Neural progenitor cell (in vitro differentiated cells): ENCODE data around the gene ARSK. TPM values are rescaled to one million over a fixed set of nuclear protein-coding genes. Genes with fewer than 3 reads are reported as not detected.

Source experiments
- DNase-seq: peaks from one replicate; pipeline ENCODE4 v3.0.0-alpha.2; 2016; ENCODE audit warnings: low spot score
- H2AFZ ChIP-seq: fragments of 200-600 bp; sonication (generic); replicated peaks from 2 replicates; pipeline ENCODE4 v1.6.1; 2016; ENCODE audit warnings: antibody characterized with exemption
- H3F3A ChIP-seq: fragments of 200-600 bp; sonication (generic); 2 replicates; pipeline ENCODE4 v1.6.1; 2016; ENCODE audit warnings: antibody characterized with exemption, low read depth
- H3K27ac ChIP-seq: fragments of 200-600 bp; sonication (generic); 2 replicates; pipeline ENCODE4 v1.5.1; 2016; ENCODE audit warnings: mild to moderate bottlenecking
- H3K27me3 ChIP-seq: fragments of 200-600 bp; sonication (generic); 2 replicates; pipeline ENCODE4 v1.6.1; 2016; ENCODE audit warnings: mild to moderate bottlenecking, moderate library complexity
- H3K36me3 ChIP-seq: fragments of 200-600 bp; sonication (generic); 2 replicates; pipeline ENCODE4 v1.5.1; 2016
- H3K4me1 ChIP-seq: fragments of 200-600 bp; sonication (generic); 2 replicates; pipeline ENCODE4 v1.6.1; 2016; ENCODE audit warnings: mixed run types
- H3K4me2 ChIP-seq: fragments of 200-600 bp; sonication (generic); 2 replicates; pipeline ENCODE4 v1.6.1; 2016
- H3K4me3 ChIP-seq: fragments of 200-600 bp; sonication (generic); 2 replicates; pipeline ENCODE4 v1.5.1; 2016
- H3K79me2 ChIP-seq: fragments of 200-600 bp; sonication (generic); 2 replicates; pipeline ENCODE4 v1.6.1; 2016; ENCODE audit warnings: low read depth
- H3K9ac ChIP-seq: fragments of 200-600 bp; sonication (generic); 2 replicates; pipeline ENCODE4 v1.6.1; 2016
- H3K9me3 ChIP-seq: fragments of 200-600 bp; sonication (generic); 2 replicates; pipeline ENCODE4 v1.5.1; 2016; ENCODE audit warnings: low read depth
- H4K20me1 ChIP-seq: fragments of 200-600 bp; sonication (generic); 2 replicates; pipeline ENCODE4 v1.6.1; 2016; ENCODE audit warnings: low read depth
- H3K27ac Mint-ChIP-seq: 3 replicates; pipeline ENCODE4 v1.8.0; 2021; ENCODE audit warnings: mixed read lengths
- H3K27me3 Mint-ChIP-seq: 2 replicates; pipeline ENCODE4 v1.8.0; 2022; ENCODE audit warnings: low read depth, mild to moderate bottlenecking, inconsistent platforms, moderate library complexity, mixed read lengths; ENCODE audit not compliant: insufficient read depth
- H3K36me3 Mint-ChIP-seq: 3 replicates; pipeline ENCODE4 v1.8.0; 2021; ENCODE audit warnings: mixed read lengths
- H3K4me1 Mint-ChIP-seq: 3 replicates; pipeline ENCODE4 v1.8.0; 2021; ENCODE audit warnings: mixed read lengths
- H3K4me3 Mint-ChIP-seq: 3 replicates; pipeline ENCODE4 v1.8.0; 2021; ENCODE audit warnings: mild to moderate bottlenecking, moderate library complexity, mixed read lengths
- H3K9me3 Mint-ChIP-seq: 3 replicates; pipeline ENCODE4 v1.8.0; 2020; ENCODE audit warnings: mixed read lengths
- EZH2 ChIP-seq: fragments of 200-600 bp; sonication (generic); IDR thresholded peaks from 2 replicates; pipeline ENCODE4 v1.6.1; 2017; ENCODE audit warnings: antibody characterized with exemption, mild to moderate bottlenecking, moderate library complexity
- EZH2phosphoT487 ChIP-seq: fragments of 200-600 bp; sonication (generic); IDR thresholded peaks from 2 replicates; pipeline ENCODE4 v1.6.1; 2017; ENCODE audit warnings: antibody characterized with exemption
- total RNA-seq: library from RNA; depleted of rRNA; stranded (reverse); fragments of >200 nt; gene quantifications from 2 replicates; pipeline ENCODE4 v1.2.3, GENCODE V29; 2015; ENCODE audit warnings: low replicate concordance
- TF ChIP-seq, protein P1 (sequence below): fragments of 200-600 bp; sonication (generic); IDR thresholded peaks from 2 replicates; pipeline ENCODE4 v1.5.1; 2017; ENCODE audit warnings: antibody characterized with exemption, mild to moderate bottlenecking

The ARSK gene, protein sequence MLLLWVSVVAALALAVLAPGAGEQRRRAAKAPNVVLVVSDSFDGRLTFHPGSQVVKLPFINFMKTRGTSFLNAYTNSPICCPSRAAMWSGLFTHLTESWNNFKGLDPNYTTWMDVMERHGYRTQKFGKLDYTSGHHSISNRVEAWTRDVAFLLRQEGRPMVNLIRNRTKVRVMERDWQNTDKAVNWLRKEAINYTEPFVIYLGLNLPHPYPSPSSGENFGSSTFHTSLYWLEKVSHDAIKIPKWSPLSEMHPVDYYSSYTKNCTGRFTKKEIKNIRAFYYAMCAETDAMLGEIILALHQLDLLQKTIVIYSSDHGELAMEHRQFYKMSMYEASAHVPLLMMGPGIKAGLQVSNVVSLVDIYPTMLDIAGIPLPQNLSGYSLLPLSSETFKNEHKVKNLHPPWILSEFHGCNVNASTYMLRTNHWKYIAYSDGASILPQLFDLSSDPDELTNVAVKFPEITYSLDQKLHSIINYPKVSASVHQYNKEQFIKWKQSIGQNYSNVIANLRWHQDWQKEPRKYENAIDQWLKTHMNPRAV
- 13.9 and 21.3 TPM in 2 replicates for total RNA-seq

DNA sequence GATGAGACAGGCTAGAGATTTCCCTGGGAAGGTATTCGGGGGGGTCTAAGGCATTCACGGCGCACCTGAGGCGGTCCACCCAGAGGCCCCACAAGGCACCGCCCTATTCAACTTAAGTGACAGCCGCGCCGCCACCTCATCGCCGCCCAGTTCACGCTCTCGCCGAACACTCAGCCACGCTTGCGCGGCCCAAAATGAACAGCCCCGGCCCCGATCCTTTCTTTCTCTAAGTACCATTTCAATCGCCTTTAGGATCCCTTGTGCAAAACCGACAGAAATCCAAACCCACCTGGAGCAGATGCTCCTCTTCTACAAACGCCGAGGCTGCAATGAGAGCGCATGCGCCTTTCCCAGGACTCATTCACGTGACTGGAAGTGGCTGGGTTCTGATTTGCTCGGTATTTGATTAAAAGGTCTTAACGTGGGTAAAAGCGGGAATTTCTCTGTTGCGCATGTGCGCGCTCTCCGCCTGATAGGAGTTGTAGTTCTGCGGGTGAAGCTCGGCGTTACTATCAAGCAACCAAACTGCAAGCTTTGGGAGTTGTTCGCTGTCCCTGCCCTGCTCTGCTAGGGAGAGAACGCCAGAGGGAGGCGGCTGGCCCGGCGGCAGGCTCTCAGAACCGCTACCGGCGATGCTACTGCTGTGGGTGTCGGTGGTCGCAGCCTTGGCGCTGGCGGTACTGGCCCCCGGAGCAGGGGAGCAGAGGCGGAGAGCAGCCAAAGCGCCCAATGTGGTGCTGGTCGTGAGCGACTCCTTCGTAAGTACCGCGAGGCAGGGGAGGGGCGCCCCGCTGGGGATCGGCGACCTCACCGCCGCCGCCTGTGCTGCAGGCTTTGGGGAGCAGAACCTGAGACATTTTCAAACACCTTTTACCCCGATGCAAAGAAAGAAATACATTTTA lies at the start of gene ARSK, which contains the start of gene SKIC3:
Gene ARSK (plus strand): TSS at position 455 of the 902 bp plus-strand sequence. CDS start 178 bp downstream, at position 633.
Gene SKIC3 (minus strand): TSS at position 331 of the 902 bp plus-strand sequence. CDS start 7,827 bp downstream, outside the sequence.
- no peaks in the 10 kb centered on the region for H3K36me3 ChIP-seq
- H3K4me3 Mint-ChIP-seq = peak within 1 kb of the TSS; percentile 98
- DNase-seq = peak; percentile 98
- H4K20me1 ChIP-seq = no peaks in the 10 kb centered on the region
- H3K36me3 Mint-ChIP-seq = peaks cover 11% of the 10 kb centered on the region
- H3K27ac ChIP-seq = peak within 1 kb of the TSS; percentile 78
- peaks cover 7% of the 10 kb centered on the region for H3K4me1 ChIP-seq
- H3K9ac ChIP-seq = peak within 1 kb of the TSS; percentile 58
- H3F3A ChIP-seq = peaks cover 7% of the 10 kb centered on the region
- H3K4me3 ChIP-seq = peak within 1 kb of the TSS; percentile 70
- H3K4me1 Mint-ChIP-seq = peaks cover 17% of the 10 kb centered on the region
- peaks cover 74% of the 10 kb centered on the region for H3K79me2 ChIP-seq
- H3K9me3 Mint-ChIP-seq = no peaks in the 10 kb centered on the region
- peaks cover 3% of the 10 kb centered on the region for H3K27me3 Mint-ChIP-seq
- H3K27me3 ChIP-seq = no peaks in the 10 kb centered on the region
- no peaks in the 10 kb centered on the region for H3K9me3 ChIP-seq
- H2AFZ ChIP-seq = peak within 1 kb of the TSS; percentile 98
- peak within 1 kb of the TSS; percentile 92 for H3K27ac Mint-ChIP-seq
- TF ChIP-seq EZH2 = no peak
- TF ChIP-seq, protein P1, sequence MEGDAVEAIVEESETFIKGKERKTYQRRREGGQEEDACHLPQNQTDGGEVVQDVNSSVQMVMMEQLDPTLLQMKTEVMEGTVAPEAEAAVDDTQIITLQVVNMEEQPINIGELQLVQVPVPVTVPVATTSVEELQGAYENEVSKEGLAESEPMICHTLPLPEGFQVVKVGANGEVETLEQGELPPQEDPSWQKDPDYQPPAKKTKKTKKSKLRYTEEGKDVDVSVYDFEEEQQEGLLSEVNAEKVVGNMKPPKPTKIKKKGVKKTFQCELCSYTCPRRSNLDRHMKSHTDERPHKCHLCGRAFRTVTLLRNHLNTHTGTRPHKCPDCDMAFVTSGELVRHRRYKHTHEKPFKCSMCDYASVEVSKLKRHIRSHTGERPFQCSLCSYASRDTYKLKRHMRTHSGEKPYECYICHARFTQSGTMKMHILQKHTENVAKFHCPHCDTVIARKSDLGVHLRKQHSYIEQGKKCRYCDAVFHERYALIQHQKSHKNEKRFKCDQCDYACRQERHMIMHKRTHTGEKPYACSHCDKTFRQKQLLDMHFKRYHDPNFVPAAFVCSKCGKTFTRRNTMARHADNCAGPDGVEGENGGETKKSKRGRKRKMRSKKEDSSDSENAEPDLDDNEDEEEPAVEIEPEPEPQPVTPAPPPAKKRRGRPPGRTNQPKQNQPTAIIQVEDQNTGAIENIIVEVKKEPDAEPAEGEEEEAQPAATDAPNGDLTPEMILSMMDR = peak; percentile 42
- peak within 1 kb of the TSS; percentile 92 for H3K4me2 ChIP-seq

- Histone ChIP-seq H4K20me1 (no peaks in the 10 kb centered on the region), H3K4me2 (no peak overlapping the region), H3K27ac (no peak overlapping the region), H3K9ac (no peak overlapping the region), H3K4me3 (no peak overlapping the region), H2AFZ (no peak overlapping the region), H3F3A (no peaks in the 10 kb centered on the region), H3K4me1 (no peaks in the 10 kb centered on the region), H3K27me3 (no peaks in the 10 kb centered on the region), H3K36me3 (peaks cover 13% of the 10 kb centered on the region), H3K79me2 (no peaks in the 10 kb centered on the region), H3K9me3 (no peaks in the 10 kb centered on the region)
- TF ChIP-seq EZH2phosphoT487 (no peak), EZH2 (no peak)
- TF ChIP-seq, protein P1 = no peak
- H3K4me3 Mint-ChIP-seq = no peak overlapping the region
- peaks cover 22% of the 10 kb centered on the region for H3K36me3 Mint-ChIP-seq
- no peaks in the 10 kb centered on the region for H3K4me1 Mint-ChIP-seq
- no peaks in the 10 kb centered on the region for H3K9me3 Mint-ChIP-seq
- H3K27me3 Mint-ChIP-seq = no peaks in the 10 kb centered on the region
- H3K27ac Mint-ChIP-seq = no peak overlapping the region
- DNase-seq = no peak
These were observed 46.4 kb upstream of the ARSK start for GRCh38 chr5:95508550-95508949.

DNA sequence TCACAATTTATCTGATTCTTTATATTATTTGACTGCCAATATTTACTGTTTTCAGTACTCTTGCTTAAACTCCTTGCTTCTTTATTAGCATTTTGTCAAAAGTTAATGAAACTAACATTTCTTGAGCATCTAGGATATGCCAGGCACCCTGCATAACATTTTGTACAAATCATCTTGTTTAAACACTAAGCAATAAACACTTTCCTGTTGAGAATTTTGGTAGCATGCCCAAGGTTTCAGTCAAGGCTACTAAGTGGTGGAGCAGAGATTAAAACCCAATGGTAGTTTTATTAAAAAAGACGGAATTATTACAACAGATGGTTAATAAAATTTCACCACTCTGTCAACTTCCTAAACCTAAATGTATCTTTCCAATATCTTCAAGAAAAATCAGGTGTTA lies 43.3 kb upstream of the ARSK start:
- Histone ChIP-seq H3K4me3 (no peak overlapping the region), H3K27me3 (no peaks in the 10 kb centered on the region), H3K9ac (no peak overlapping the region), H3K27ac (no peak overlapping the region), H2AFZ (no peak overlapping the region), H3K79me2 (no peaks in the 10 kb centered on the region), H3K4me2 (no peak overlapping the region), H3K4me1 (no peaks in the 10 kb centered on the region), H3K9me3 (no peaks in the 10 kb centered on the region), H4K20me1 (no peaks in the 10 kb centered on the region), H3F3A (no peaks in the 10 kb centered on the region), H3K36me3 (peaks cover 30% of the 10 kb centered on the region)
- H3K36me3 Mint-ChIP-seq = peaks cover 23% of the 10 kb centered on the region
- TF ChIP-seq, protein P1 = no peak
- no peak for TF ChIP-seq EZH2phosphoT487
- TF ChIP-seq EZH2 = no peak
- no peaks in the 10 kb centered on the region for H3K4me1 Mint-ChIP-seq
- H3K4me3 Mint-ChIP-seq = no peak overlapping the region
- no peak overlapping the region for H3K27ac Mint-ChIP-seq
- H3K27me3 Mint-ChIP-seq = no peaks in the 10 kb centered on the region
- no peaks in the 10 kb centered on the region for H3K9me3 Mint-ChIP-seq
- DNase-seq = no peak
